ENCODE data around the gene CASQ1. TPM values are rescaled to one million over a fixed set of nuclear protein-coding genes. Genes with fewer than 3 reads are reported as not detected.

The CASQ1 gene
- total RNA-seq, 1 donor from 2014 or later, result 1.7 TPM

- peak within 1 kb of the TSS; percentile 93 for H3K4me2 ChIP-seq (ENCODE audit: low read length)
- H3K9ac ChIP-seq (ENCODE audit: low read length), result peak within 1 kb of the TSS; percentile 99
- H4K20me1 ChIP-seq (ENCODE audit: insufficient read depth, low read length), result peaks cover 40% of the 10 kb centered on the region
- H3K27me3 ChIP-seq (ENCODE audit: insufficient read depth, low read length), result no peaks in the 10 kb centered on the region
- H3K36me3 ChIP-seq (ENCODE audit: insufficient read depth, low read length), result peaks cover 13% of the 10 kb centered on the region
- Mint-ChIP-seq H3K9me3 (ENCODE audit: unreplicated experiment) (no peaks in the 10 kb centered on the region), H3K4me3 (ENCODE audit: unreplicated experiment) (peak within 1 kb of the TSS; percentile 88), H3K4me1 (ENCODE audit: low read depth, unreplicated experiment) (peaks cover 50% of the 10 kb centered on the region), H3K27ac (ENCODE audit: unreplicated experiment) (peak within 1 kb of the TSS; percentile 93), H3K27me3 (ENCODE audit: low read depth, unreplicated experiment) (no peaks in the 10 kb centered on the region), H3K36me3 (ENCODE audit: low read depth, unreplicated experiment) (peaks cover 28% of the 10 kb centered on the region)
- peaks cover 48% of the 10 kb centered on the region for H3K79me2 ChIP-seq (ENCODE audit: insufficient read depth, low read length)
- H3K4me1 ChIP-seq (ENCODE audit: insufficient read depth, low read length), result peaks cover 44% of the 10 kb centered on the region
- peak within 1 kb of the TSS; percentile 47 for H2AFZ ChIP-seq (ENCODE audit: low read depth, low read length)
- H3K4me3 ChIP-seq (ENCODE audit: insufficient read depth, low read depth, low read length), result peak within 1 kb of the TSS; percentile 88
- no peaks in the 10 kb centered on the region for H3K9me3 ChIP-seq (ENCODE audit: insufficient read depth, low read depth, low read length)
- TF ChIP-seq EZH2 (IDR thresholded peaks at IDR 0.05; ENCODE audit: insufficient read depth, low read length), result no peak
- TF ChIP-seq CTCF (IDR thresholded peaks at IDR 0.05; ENCODE audit: insufficient read depth, low read depth, low read length), result no peak
- peak within 1 kb of the TSS; percentile 96 for H3K27ac ChIP-seq (ENCODE audit: low read depth, low read length)
- no peak for DNase-seq (ENCODE audit: low read depth)
- FAIRE-seq, result no peak
Measured at GRCh38 chr1:160205242-160206035, 15.1 kb downstream of the CASQ1 start, which contains the start of gene PEA15. TSS of gene PEA15 (plus strand) at chr1:160205384. CDS start at chr1:160211545, 6,161 bp downstream.

- H3K27me3 ChIP-seq (ENCODE audit: insufficient read depth, low read length), result no peaks in the 10 kb centered on the region
- DNase-seq (ENCODE audit: low read depth), result peak; percentile 56
- peak overlapping the region; percentile 88 for H3K4me3 ChIP-seq (ENCODE audit: insufficient read depth, low read depth, low read length)
- peak overlapping the region; percentile 99 for H3K9ac ChIP-seq (ENCODE audit: low read length)
- H3K36me3 ChIP-seq (ENCODE audit: insufficient read depth, low read length), result peaks cover 13% of the 10 kb centered on the region
- peak overlapping the region; percentile 83 for H3K27ac Mint-ChIP-seq (ENCODE audit: unreplicated experiment)
- H3K4me1 Mint-ChIP-seq (ENCODE audit: low read depth, unreplicated experiment), result peaks cover 56% of the 10 kb centered on the region
- no peak for TF ChIP-seq EZH2 (IDR thresholded peaks at IDR 0.05; ENCODE audit: insufficient read depth, low read length)
- TF ChIP-seq CTCF (IDR thresholded peaks at IDR 0.05; ENCODE audit: insufficient read depth, low read depth, low read length), result no peak
- H3K27ac ChIP-seq (ENCODE audit: low read depth, low read length), result peak overlapping the region; percentile 96
- H3K27me3 Mint-ChIP-seq (ENCODE audit: low read depth, unreplicated experiment), result no peaks in the 10 kb centered on the region
- H4K20me1 ChIP-seq (ENCODE audit: insufficient read depth, low read length), result peaks cover 45% of the 10 kb centered on the region
- peaks cover 54% of the 10 kb centered on the region for H3K79me2 ChIP-seq (ENCODE audit: insufficient read depth, low read length)
- no peaks in the 10 kb centered on the region for H3K9me3 ChIP-seq (ENCODE audit: insufficient read depth, low read depth, low read length)
- H2AFZ ChIP-seq (ENCODE audit: low read depth, low read length), result no peak overlapping the region
- H3K9me3 Mint-ChIP-seq (ENCODE audit: unreplicated experiment), result no peaks in the 10 kb centered on the region
- H3K4me1 ChIP-seq (ENCODE audit: insufficient read depth, low read length), result peaks cover 48% of the 10 kb centered on the region
- H3K4me3 Mint-ChIP-seq (ENCODE audit: unreplicated experiment), result peak overlapping the region; percentile 88
- peak overlapping the region; percentile 93 for H3K4me2 ChIP-seq (ENCODE audit: low read length)
- FAIRE-seq, result peak; percentile 34
- H3K36me3 Mint-ChIP-seq (ENCODE audit: low read depth, unreplicated experiment), result peaks cover 28% of the 10 kb centered on the region
Measured at GRCh38 chr1:160206036-160206389, 15.6 kb downstream of the CASQ1 start.

All from astrocyte (in vitro differentiated cells and primary cell).